ENCODE data around the gene SLC44A5.

- TF ChIP-seq MYC (IDR thresholded peaks at IDR 0.05; ENCODE audit: low read depth, low read length) = no peak
- TF ChIP-seq, protein P1, sequence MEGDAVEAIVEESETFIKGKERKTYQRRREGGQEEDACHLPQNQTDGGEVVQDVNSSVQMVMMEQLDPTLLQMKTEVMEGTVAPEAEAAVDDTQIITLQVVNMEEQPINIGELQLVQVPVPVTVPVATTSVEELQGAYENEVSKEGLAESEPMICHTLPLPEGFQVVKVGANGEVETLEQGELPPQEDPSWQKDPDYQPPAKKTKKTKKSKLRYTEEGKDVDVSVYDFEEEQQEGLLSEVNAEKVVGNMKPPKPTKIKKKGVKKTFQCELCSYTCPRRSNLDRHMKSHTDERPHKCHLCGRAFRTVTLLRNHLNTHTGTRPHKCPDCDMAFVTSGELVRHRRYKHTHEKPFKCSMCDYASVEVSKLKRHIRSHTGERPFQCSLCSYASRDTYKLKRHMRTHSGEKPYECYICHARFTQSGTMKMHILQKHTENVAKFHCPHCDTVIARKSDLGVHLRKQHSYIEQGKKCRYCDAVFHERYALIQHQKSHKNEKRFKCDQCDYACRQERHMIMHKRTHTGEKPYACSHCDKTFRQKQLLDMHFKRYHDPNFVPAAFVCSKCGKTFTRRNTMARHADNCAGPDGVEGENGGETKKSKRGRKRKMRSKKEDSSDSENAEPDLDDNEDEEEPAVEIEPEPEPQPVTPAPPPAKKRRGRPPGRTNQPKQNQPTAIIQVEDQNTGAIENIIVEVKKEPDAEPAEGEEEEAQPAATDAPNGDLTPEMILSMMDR (IDR thresholded peaks at IDR 0.05; ENCODE audit: low read depth, low read length) = no peak
- TF ChIP-seq, protein P2, sequence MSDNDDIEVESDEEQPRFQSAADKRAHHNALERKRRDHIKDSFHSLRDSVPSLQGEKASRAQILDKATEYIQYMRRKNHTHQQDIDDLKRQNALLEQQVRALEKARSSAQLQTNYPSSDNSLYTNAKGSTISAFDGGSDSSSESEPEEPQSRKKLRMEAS (IDR thresholded peaks at IDR 0.05; ENCODE audit: low read depth, low read length) = no peak
- TF ChIP-seq POLR2A (IDR thresholded peaks at IDR 0.05; ENCODE audit: extremely low read depth, insufficient read length) = no peak
Observed at GRCh38 chr1:75522389-75522788, 88.5 kb downstream of the SLC44A5 start.
